Choroid plexus epithelial cell (primary cell): Measurements from ENCODE around the gene PDZD2.
"Not testable (repeated sequence)": the region's sequence is repeated elsewhere in the genome, so short reads cannot be mapped to it uniquely, and the experiment has no call there.

ENCODE experiments used
- DNase-seq: peaks from one replicate; pipeline ENCODE4 v3.0.0-alpha.2; 2010; ENCODE audit warnings: low read depth
- H3K4me3 ChIP-seq: 2 replicates; pipeline ENCODE4 v1.5.1; 2011; ENCODE audit warnings: low read depth, mild to moderate bottlenecking, control low read depth, low read length, moderate library complexity
- TF ChIP-seq, protein P1 (sequence below): conservative IDR thresholded peaks from 2 replicates; pipeline ENCODE4 v1.5.1; 2011; ENCODE audit warnings: low read depth, mild to moderate bottlenecking, control low read depth, inconsistent platforms, low read length, moderate library complexity

PDZD2 gene

DNA sequence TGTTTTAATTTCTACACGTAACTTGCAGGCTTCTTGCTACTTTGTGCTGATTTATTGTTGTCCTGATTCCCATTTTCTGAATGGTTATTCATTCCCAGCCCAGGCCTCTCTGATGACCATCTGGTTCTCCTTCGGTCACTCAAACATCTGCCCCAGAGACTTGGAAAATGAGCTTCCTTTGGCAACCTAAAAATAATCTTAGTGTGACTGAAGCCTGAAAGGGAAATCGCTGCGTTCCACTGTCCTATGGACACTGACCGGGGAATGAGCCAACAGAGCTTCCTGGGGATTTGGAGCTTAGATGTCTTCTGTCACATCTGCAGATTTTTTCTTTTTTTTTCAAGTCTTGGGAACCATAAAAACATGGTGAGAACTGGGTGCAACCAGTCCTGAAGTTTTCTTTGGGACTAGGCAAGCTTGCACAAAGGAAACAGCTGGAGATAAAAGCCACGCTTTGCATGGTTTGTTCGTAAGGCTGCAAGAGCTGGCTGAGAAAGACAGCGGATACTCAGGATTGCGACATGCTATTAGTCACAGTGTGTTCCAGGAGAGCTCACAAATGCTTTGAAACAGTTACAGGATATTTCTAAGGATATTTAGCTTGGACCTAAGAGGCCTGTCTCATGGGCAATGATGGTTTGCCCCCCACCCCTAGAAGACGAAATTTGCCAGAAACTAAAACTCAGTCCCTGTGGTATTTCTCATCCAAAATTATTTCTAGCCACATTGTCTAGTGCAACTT, 389.0 kb downstream of the PDZD2 start:
- no peak overlapping the region for H3K4me3 ChIP-seq
- peak; percentile 99 for DNase-seq
- TF ChIP-seq, protein P1, sequence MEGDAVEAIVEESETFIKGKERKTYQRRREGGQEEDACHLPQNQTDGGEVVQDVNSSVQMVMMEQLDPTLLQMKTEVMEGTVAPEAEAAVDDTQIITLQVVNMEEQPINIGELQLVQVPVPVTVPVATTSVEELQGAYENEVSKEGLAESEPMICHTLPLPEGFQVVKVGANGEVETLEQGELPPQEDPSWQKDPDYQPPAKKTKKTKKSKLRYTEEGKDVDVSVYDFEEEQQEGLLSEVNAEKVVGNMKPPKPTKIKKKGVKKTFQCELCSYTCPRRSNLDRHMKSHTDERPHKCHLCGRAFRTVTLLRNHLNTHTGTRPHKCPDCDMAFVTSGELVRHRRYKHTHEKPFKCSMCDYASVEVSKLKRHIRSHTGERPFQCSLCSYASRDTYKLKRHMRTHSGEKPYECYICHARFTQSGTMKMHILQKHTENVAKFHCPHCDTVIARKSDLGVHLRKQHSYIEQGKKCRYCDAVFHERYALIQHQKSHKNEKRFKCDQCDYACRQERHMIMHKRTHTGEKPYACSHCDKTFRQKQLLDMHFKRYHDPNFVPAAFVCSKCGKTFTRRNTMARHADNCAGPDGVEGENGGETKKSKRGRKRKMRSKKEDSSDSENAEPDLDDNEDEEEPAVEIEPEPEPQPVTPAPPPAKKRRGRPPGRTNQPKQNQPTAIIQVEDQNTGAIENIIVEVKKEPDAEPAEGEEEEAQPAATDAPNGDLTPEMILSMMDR: no peak

GRCh38 chr5:32029261-32029660, 390.3 kb downstream of the PDZD2 start:
- no peak for DNase-seq
- TF ChIP-seq, protein P1: no peak
- no peak overlapping the region for H3K4me3 ChIP-seq

- DNase-seq: no peak
- no peak overlapping the region for H3K4me3 ChIP-seq
- TF ChIP-seq, protein P1: no peak
Observed at GRCh38 chr5:32029781-32030180, 390.9 kb downstream of the PDZD2 start.

DNA sequence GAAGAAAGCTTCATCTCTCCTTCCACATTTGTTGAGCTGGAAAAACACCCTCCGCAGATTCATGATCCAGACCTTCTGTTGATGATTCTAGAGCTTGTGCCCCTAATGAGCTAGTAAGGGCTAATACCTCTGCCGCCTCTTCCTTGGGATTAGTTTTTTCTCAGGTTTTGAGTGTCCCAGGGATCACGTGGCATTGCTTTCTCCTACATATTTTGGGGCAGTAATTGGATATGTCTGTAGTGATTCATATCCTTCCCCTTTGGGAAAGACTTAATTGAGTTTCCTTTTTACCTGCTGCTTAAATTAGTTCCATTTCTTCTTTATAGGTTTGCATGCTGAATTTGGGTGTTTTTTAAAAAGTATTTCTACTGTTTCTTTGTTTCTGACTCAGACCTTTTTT, 391.3 kb downstream of the PDZD2 start:
- TF ChIP-seq, protein P1: no peak
- no peak overlapping the region for H3K4me3 ChIP-seq
- DNase-seq: no peak

GRCh38 chr5:32030686-32031085, 391.8 kb downstream of the PDZD2 start:
- TF ChIP-seq, protein P1: no peak
- DNase-seq: no peak

DNA sequence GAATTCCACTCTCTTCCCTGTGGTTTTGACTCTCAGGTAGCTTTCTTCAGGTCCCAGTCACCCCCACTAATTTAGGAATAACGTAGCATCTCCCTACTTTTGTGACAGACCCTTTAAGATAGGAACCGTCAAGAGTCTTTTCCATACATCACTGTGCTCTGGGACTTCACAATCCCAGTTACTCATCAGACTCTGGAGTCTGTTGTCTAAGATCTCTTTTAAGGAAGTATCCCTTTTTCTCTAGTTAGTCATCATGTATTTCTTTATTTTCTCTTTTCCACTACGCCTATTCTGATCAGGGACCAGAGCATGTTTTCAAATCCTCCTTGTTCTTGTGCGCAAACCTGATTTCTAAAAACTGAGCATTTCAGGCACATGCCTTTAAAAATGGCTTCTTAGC, 392.2 kb downstream of the PDZD2 start:
- peak; percentile 15 for DNase-seq
- no peak overlapping the region for H3K4me3 ChIP-seq
- TF ChIP-seq, protein P1: no peak

More at GRCh38 chr5:32030686-32031085, 391.8 kb downstream of the PDZD2 start:
- H3K4me3 ChIP-seq: no peak overlapping the region

DNA sequence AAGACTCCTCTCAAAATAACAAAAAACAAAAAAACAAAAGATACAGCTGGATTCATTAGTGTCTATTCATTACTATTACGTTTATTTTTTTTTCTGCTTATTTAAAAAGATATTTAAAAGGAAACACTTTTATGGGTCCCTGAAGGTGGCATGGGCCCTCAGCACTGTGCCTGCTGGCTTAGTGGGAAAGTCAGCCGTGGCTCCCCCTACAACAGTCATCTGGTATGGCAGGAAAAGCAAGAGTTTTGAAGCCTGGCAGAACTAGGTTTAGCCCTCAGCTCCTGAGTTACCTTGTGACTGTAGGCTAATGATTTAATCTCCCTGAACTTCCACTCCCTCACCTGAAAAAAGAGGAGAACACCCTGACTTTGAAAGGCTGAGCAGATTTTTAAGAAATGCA, 399.6 kb downstream of the PDZD2 start:
- TF ChIP-seq, protein P1: peak; percentile 31
- DNase-seq: no peak
- H3K4me3 ChIP-seq: no peak overlapping the region

- not testable (repeated sequence) for H3K4me3 ChIP-seq, DNase-seq
Observed at GRCh38 chr5:32039133-32039532, 400.2 kb downstream of the PDZD2 start.

DNA sequence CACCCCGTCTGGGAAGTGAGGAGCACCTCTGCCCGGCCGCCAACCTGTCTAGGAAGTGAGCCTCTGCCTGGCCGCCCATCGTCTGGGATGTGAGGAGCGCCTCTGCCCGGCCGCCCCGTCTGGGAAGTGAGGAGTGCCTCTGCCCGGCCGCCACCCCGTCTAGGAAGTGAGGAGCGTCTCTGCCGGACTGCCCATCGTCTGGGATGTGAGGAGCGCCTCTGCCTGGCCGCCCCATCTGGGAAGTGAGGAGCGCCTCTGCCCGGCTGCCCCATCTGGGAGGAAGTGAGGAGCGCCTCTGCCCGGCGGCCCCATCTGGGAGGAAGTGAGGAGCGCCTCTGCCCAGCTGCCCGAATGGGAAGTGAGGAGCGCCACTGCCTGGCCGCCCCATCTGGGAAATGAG, 400.7 kb downstream of the PDZD2 start:
- not testable (repeated sequence) for DNase-seq

GRCh38 chr5:32040181-32040695, 401.3 kb downstream of the PDZD2 start:
- not testable (repeated sequence) for H3K4me3 ChIP-seq, DNase-seq

More for the DNA sequence above, 400.7 kb downstream of the PDZD2 start:
- H3K4me3 ChIP-seq: not testable (repeated sequence)
